ENCODE results near the gene IGFBP2. TPM values are rescaled to one million over a fixed set of nuclear protein-coding genes. Genes with fewer than 3 reads are reported as not detected.

IGFBP2 gene
- total RNA-seq, 1 donor from 2014 or later = 50.7 TPM

Other genes starting within 250 kb of the IGFBP2 start
- gene SMARCAL1, start 220.9 kb upstream of the IGFBP2 start, total RNA-seq = 9.8 TPM
- gene RPL37A, start 134.6 kb upstream of the IGFBP2 start, total RNA-seq = 1,901 TPM
- gene IGFBP5, start 62.1 kb downstream of the IGFBP2 start, total RNA-seq = 156 TPM
- gene TNP1, start 226.6 kb downstream of the IGFBP2 start, total RNA-seq = not detected